ENCODE measurements around the gene TCEAL1.

GRCh38 chrX:103607364-103608305 lies 21.1 kb upstream of the TCEAL1 start, which contains the start of gene TCEAL3:
- no peak for TF ChIP-seq CTCF (IDR thresholded peaks at IDR 0.05; ENCODE audit: borderline replicate concordance, extremely low read depth, low read length, poor library complexity, severe bottlenecking)
- no peak for TF ChIP-seq EZH2 (IDR thresholded peaks at IDR 0.05; ENCODE audit: borderline replicate concordance, low read depth, low read length, severe bottlenecking)

Measured in DND-41 (cell line).